Keratinocyte (primary cell): ENCODE results near the gene DENND1A.

Experiments used
- EZH2 ChIP-seq: IDR thresholded peaks from one replicate; pipeline ENCODE4 v1.6.1; 2012; ENCODE audit warnings: inconsistent platforms, mild to moderate bottlenecking, low read length, moderate library complexity
- TF ChIP-seq, protein P1 (sequence below), 3 experiments: IDR thresholded peaks in 1 of 3; conservative IDR thresholded peaks in 1 of 3; optimal IDR thresholded peaks in 1 of 3; 2 replicates in 2 of 3; 3 replicates in 1 of 3; pipeline versions ENCODE3 to v1.5.1; 2011; ENCODE audit warnings: low read length in 3 of 3, mild to moderate bottlenecking in 3 of 3, moderate library complexity in 2 of 3, control low read depth in 1 of 3, inconsistent platforms in 1 of 3; ENCODE audit not compliant: insufficient read depth in 2 of 3; ENCODE audit errors: extremely low read depth in 1 of 3

DNA sequence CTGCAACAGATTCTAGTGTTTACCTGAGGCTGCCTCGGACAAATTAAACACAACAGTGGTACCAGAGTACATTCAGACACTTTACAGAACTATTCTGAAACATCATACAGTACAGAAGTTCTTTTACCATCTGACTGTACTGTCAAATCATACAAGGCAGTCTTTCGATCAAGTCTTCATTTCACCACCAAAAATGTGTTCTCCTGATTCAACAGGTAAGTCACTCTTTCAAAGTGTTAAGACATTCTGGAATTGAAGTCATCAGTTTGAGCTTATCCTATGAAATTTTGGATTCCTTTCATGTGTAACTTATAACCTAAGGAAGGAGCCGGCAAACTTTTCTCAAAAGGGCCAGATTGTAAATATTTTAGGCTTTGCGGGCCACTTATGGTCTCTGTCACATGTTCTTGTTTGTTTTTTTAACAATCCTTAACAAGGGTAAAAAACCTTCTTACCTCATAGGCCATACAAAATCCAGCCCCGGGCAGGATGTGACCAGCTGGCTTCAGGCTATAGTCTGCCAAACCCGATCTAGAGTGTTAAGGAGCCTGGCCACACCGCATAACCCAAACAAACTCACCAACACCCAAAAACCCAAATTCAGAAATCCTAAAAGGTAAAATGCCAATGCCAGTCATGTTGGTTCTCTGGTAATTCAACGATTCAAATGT lies 151.6 kb downstream of the DENND1A start:
- TF ChIP-seq EZH2 = no peak
- TF ChIP-seq, protein P1, sequence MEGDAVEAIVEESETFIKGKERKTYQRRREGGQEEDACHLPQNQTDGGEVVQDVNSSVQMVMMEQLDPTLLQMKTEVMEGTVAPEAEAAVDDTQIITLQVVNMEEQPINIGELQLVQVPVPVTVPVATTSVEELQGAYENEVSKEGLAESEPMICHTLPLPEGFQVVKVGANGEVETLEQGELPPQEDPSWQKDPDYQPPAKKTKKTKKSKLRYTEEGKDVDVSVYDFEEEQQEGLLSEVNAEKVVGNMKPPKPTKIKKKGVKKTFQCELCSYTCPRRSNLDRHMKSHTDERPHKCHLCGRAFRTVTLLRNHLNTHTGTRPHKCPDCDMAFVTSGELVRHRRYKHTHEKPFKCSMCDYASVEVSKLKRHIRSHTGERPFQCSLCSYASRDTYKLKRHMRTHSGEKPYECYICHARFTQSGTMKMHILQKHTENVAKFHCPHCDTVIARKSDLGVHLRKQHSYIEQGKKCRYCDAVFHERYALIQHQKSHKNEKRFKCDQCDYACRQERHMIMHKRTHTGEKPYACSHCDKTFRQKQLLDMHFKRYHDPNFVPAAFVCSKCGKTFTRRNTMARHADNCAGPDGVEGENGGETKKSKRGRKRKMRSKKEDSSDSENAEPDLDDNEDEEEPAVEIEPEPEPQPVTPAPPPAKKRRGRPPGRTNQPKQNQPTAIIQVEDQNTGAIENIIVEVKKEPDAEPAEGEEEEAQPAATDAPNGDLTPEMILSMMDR (optimal IDR thresholded peaks at IDR 0.05 in 1 of 3, IDR thresholded peaks at IDR 0.05 in 1 of 3, conservative IDR thresholded peaks at IDR 0.05 in 1 of 3; ENCODE audit: extremely low read depth in 1 of 3, insufficient read depth in 2 of 3, low read length in 3 of 3) = no peak
